ENCODE measurements around the gene ATAD2B. TPM values are rescaled to one million over a fixed set of nuclear protein-coding genes. Genes with fewer than 3 reads are reported as not detected.
"Not testable (repeated sequence)": the region's sequence is repeated elsewhere in the genome, so short reads cannot be mapped to it uniquely, and the experiment has no call there.

The ATAD2B gene
- total RNA-seq, 2 donors from 2014 or later, result 11.6 to 12.4 TPM

GRCh38 chr2:23806201-23806600, 120.7 kb downstream of the ATAD2B start:
- no peak overlapping the region for H3K4me3 Mint-ChIP-seq
- no peak for ATAC-seq (replicated peaks)
- no peaks in the 10 kb centered on the region for H3K9me3 Mint-ChIP-seq
- peaks cover 49% of the 10 kb centered on the region for H3K36me3 Mint-ChIP-seq (ENCODE audit: low read depth)
- no peaks in the 10 kb centered on the region for H3K4me1 Mint-ChIP-seq
- H3K27ac Mint-ChIP-seq, result no peak overlapping the region
- H3K27me3 Mint-ChIP-seq, result no peaks in the 10 kb centered on the region

- no peak overlapping the region for H3K27ac Mint-ChIP-seq
- H3K9me3 Mint-ChIP-seq, result no peaks in the 10 kb centered on the region
- H3K27me3 Mint-ChIP-seq, result no peaks in the 10 kb centered on the region
- no peaks in the 10 kb centered on the region for H3K4me1 Mint-ChIP-seq
- no peak overlapping the region for H3K4me3 Mint-ChIP-seq
- no peak for ATAC-seq (replicated peaks)
- H3K36me3 Mint-ChIP-seq (ENCODE audit: low read depth), result peaks cover 46% of the 10 kb centered on the region
Observed at GRCh38 chr2:23803965-23804542, 122.9 kb downstream of the ATAD2B start.

GRCh38 chr2:23803264-23803964, 123.5 kb downstream of the ATAD2B start:
- Mint-ChIP-seq H3K27ac (no peak overlapping the region), H3K9me3 (no peaks in the 10 kb centered on the region), H3K4me1 (no peaks in the 10 kb centered on the region), H3K27me3 (no peaks in the 10 kb centered on the region), H3K36me3 (ENCODE audit: low read depth) (peaks cover 46% of the 10 kb centered on the region), H3K4me3 (no peak overlapping the region)
- no peak for ATAC-seq (replicated peaks)

- no peak for ATAC-seq (replicated peaks)
- Mint-ChIP-seq H3K27me3 (no peaks in the 10 kb centered on the region), H3K27ac (no peak overlapping the region), H3K4me1 (no peaks in the 10 kb centered on the region), H3K36me3 (ENCODE audit: low read depth) (peaks cover 46% of the 10 kb centered on the region), H3K4me3 (no peak overlapping the region), H3K9me3 (no peaks in the 10 kb centered on the region)
Observed at GRCh38 chr2:23801396-23801795, 125.5 kb downstream of the ATAD2B start.

GRCh38 chr2:23794234-23794633, 132.7 kb downstream of the ATAD2B start:
- H3K4me1 Mint-ChIP-seq, result peaks cover 5% of the 10 kb centered on the region
- ATAC-seq (replicated peaks), result no peak
- peaks cover 28% of the 10 kb centered on the region for H3K36me3 Mint-ChIP-seq (ENCODE audit: low read depth)
- no peaks in the 10 kb centered on the region for H3K27me3 Mint-ChIP-seq
- H3K9me3 Mint-ChIP-seq, result no peaks in the 10 kb centered on the region
- H3K4me3 Mint-ChIP-seq, result no peak overlapping the region
- no peak overlapping the region for H3K27ac Mint-ChIP-seq

- Mint-ChIP-seq H3K27ac (no peak overlapping the region), H3K4me1 (peaks cover 13% of the 10 kb centered on the region), H3K36me3 (ENCODE audit: low read depth) (peaks cover 21% of the 10 kb centered on the region), H3K4me3 (no peak overlapping the region), H3K9me3 (no peaks in the 10 kb centered on the region), H3K27me3 (no peaks in the 10 kb centered on the region)
- ATAC-seq (replicated peaks), result no peak
Observed at GRCh38 chr2:23793476-23793875, 133.4 kb downstream of the ATAD2B start.

GRCh38 chr2:23791030-23791429, 135.9 kb downstream of the ATAD2B start:
- H3K4me3 Mint-ChIP-seq, result no peak overlapping the region
- no peaks in the 10 kb centered on the region for H3K9me3 Mint-ChIP-seq
- peaks cover 16% of the 10 kb centered on the region for H3K4me1 Mint-ChIP-seq
- peaks cover 26% of the 10 kb centered on the region for H3K36me3 Mint-ChIP-seq (ENCODE audit: low read depth)
- no peak overlapping the region for H3K27ac Mint-ChIP-seq
- H3K27me3 Mint-ChIP-seq, result no peaks in the 10 kb centered on the region
- no peak for ATAC-seq (replicated peaks)

- Mint-ChIP-seq H3K4me3 (no peak overlapping the region), H3K9me3 (no peaks in the 10 kb centered on the region), H3K36me3 (ENCODE audit: low read depth) (peaks cover 37% of the 10 kb centered on the region), H3K4me1 (peaks cover 16% of the 10 kb centered on the region), H3K27ac (peak overlapping the region; percentile 28), H3K27me3 (no peaks in the 10 kb centered on the region)
- no peak for ATAC-seq (replicated peaks)
Observed at GRCh38 chr2:23789012-23789411, 137.9 kb downstream of the ATAD2B start.

- Mint-ChIP-seq H3K4me3 (no peak overlapping the region), H3K36me3 (ENCODE audit: low read depth) (peaks cover 44% of the 10 kb centered on the region)
Observed at GRCh38 chr2:23788100-23788499, 138.8 kb downstream of the ATAD2B start.

GRCh38 chr2:23784971-23785370, 142.0 kb downstream of the ATAD2B start:
- Mint-ChIP-seq H3K27me3 (no peaks in the 10 kb centered on the region), H3K36me3 (ENCODE audit: low read depth) (peaks cover 69% of the 10 kb centered on the region), H3K4me1 (peaks cover 12% of the 10 kb centered on the region), H3K4me3 (no peak overlapping the region), H3K27ac (no peak overlapping the region), H3K9me3 (no peaks in the 10 kb centered on the region)
- no peak for ATAC-seq (replicated peaks)

More at GRCh38 chr2:23788100-23788499, 138.8 kb downstream of the ATAD2B start:
- no peaks in the 10 kb centered on the region for H3K27me3 Mint-ChIP-seq
- ATAC-seq (replicated peaks), result peak; percentile 74
- peaks cover 16% of the 10 kb centered on the region for H3K4me1 Mint-ChIP-seq
- no peaks in the 10 kb centered on the region for H3K9me3 Mint-ChIP-seq
- peak overlapping the region; percentile 58 for H3K27ac Mint-ChIP-seq

- H3K9me3 Mint-ChIP-seq, result no peaks in the 10 kb centered on the region
- H3K4me1 Mint-ChIP-seq, result no peaks in the 10 kb centered on the region
- H3K4me3 Mint-ChIP-seq, result no peak overlapping the region
- H3K27me3 Mint-ChIP-seq, result no peaks in the 10 kb centered on the region
- no peak for ATAC-seq (replicated peaks)
- H3K36me3 Mint-ChIP-seq (ENCODE audit: low read depth), result peaks cover 74% of the 10 kb centered on the region
- H3K27ac Mint-ChIP-seq, result no peak overlapping the region
Observed at GRCh38 chr2:23782646-23783045, 144.3 kb downstream of the ATAD2B start.

GRCh38 chr2:23782126-23782525, 144.8 kb downstream of the ATAD2B start:
- Mint-ChIP-seq H3K27me3 (no peaks in the 10 kb centered on the region), H3K4me1 (no peaks in the 10 kb centered on the region), H3K4me3 (no peak overlapping the region), H3K9me3 (no peaks in the 10 kb centered on the region), H3K36me3 (ENCODE audit: low read depth) (peaks cover 74% of the 10 kb centered on the region), H3K27ac (peak overlapping the region; percentile 4)
- no peak for ATAC-seq (replicated peaks)

- not testable (repeated sequence) for H3K4me3 Mint-ChIP-seq; H3K27me3 Mint-ChIP-seq; ATAC-seq (replicated peaks); H3K27ac Mint-ChIP-seq; H3K4me1 Mint-ChIP-seq; H3K9me3 Mint-ChIP-seq
- H3K36me3 Mint-ChIP-seq (ENCODE audit: low read depth), result peaks cover 70% of the 10 kb centered on the region
Observed at GRCh38 chr2:23780465-23780864, 146.5 kb downstream of the ATAD2B start.

- Mint-ChIP-seq H3K27me3 (no peaks in the 10 kb centered on the region), H3K27ac (no peak overlapping the region), H3K9me3 (no peaks in the 10 kb centered on the region), H3K4me1 (no peaks in the 10 kb centered on the region), H3K36me3 (ENCODE audit: low read depth) (peaks cover 70% of the 10 kb centered on the region), H3K4me3 (no peak overlapping the region)
- ATAC-seq (replicated peaks), result no peak
Observed at GRCh38 chr2:23777826-23778225, 149.1 kb downstream of the ATAD2B start.

- H3K27me3 Mint-ChIP-seq, result no peaks in the 10 kb centered on the region
- H3K9me3 Mint-ChIP-seq, result no peaks in the 10 kb centered on the region
- H3K36me3 Mint-ChIP-seq (ENCODE audit: low read depth), result peaks cover 73% of the 10 kb centered on the region
- no peak overlapping the region for H3K27ac Mint-ChIP-seq
- H3K4me1 Mint-ChIP-seq, result no peaks in the 10 kb centered on the region
- H3K4me3 Mint-ChIP-seq, result no peak overlapping the region
- ATAC-seq (replicated peaks), result no peak
Observed at GRCh38 chr2:23776021-23776420, 150.9 kb downstream of the ATAD2B start.
